ENCODE results near the gene RAB1B. TPM values are rescaled to one million over a fixed set of nuclear protein-coding genes. Genes with fewer than 3 reads are reported as not detected.

Gene RAB1B
- total RNA-seq, 1 donor from 2014 or later = 123 TPM

Other genes starting within 250 kb of the RAB1B start
- gene CATSPER1, start 242.2 kb upstream of the RAB1B start, total RNA-seq = 0.28 and 0.30 TPM in 2 replicates
- not detected in 2 replicates for gene GAL3ST3, start 219.5 kb upstream of the RAB1B start, total RNA-seq
- gene SF3B2, start 216.3 kb upstream of the RAB1B start, total RNA-seq = 283 and 284 TPM in 2 replicates
- gene PACS1, start 198.4 kb upstream of the RAB1B start, total RNA-seq = 90.9 and 96.7 TPM in 2 replicates
- 56.6 and 57.0 TPM in 2 replicates for gene KLC2, start 10.9 kb upstream of the RAB1B start, total RNA-seq
- gene CNIH2, start 9.5 kb downstream of the RAB1B start, total RNA-seq = 1.0 and 2.7 TPM in 2 replicates
- gene YIF1A, start 20.5 kb downstream of the RAB1B start, total RNA-seq = 108 and 119 TPM in 2 replicates
- not detected in 2 replicates for gene TMEM151A, start 23.3 kb downstream of the RAB1B start, total RNA-seq
- not detected in 2 replicates for gene CD248, start 48.4 kb downstream of the RAB1B start, total RNA-seq
- gene RIN1, start 67.8 kb downstream of the RAB1B start, total RNA-seq = 0.99 and 1.1 TPM in 2 replicates
- gene BRMS1, start 76.5 kb downstream of the RAB1B start, total RNA-seq = 55.6 and 58.4 TPM in 2 replicates
- 10.8 and 11.1 TPM in 2 replicates for gene B4GAT1, start 79.0 kb downstream of the RAB1B start, total RNA-seq
- 17.4 and 18.9 TPM in 2 replicates for gene SLC29A2, start 103.1 kb downstream of the RAB1B start, total RNA-seq
- 0.09 TPM in 1 of 2 replicates, not detected in the other for gene NPAS4, start 152.4 kb downstream of the RAB1B start, total RNA-seq
- gene MRPL11, start 170.2 kb downstream of the RAB1B start, total RNA-seq = 102 TPM in 2 replicates
- gene PELI3, start 198.3 kb downstream of the RAB1B start, total RNA-seq = 16.1 and 18.3 TPM in 2 replicates
- gene DPP3, start 211.8 kb downstream of the RAB1B start, total RNA-seq = 97.1 and 106 TPM in 2 replicates
- gene BBS1, start 242.0 kb downstream of the RAB1B start, total RNA-seq = 17.6 and 18.3 TPM in 2 replicates

Measured in activated CD4-positive, alpha-beta T cell treated with anti-CD3 and anti-CD28 coated beads, Interleukin-2, amount 10 ng/mL, durations not matched to agents 24 days and 14 days (primary cell).